Measurements from ENCODE around the gene PARP3.
A peak's percentile ranks its signal among the peaks of the same experiment; 100 is the strongest.

The PARP3 gene

DNA sequence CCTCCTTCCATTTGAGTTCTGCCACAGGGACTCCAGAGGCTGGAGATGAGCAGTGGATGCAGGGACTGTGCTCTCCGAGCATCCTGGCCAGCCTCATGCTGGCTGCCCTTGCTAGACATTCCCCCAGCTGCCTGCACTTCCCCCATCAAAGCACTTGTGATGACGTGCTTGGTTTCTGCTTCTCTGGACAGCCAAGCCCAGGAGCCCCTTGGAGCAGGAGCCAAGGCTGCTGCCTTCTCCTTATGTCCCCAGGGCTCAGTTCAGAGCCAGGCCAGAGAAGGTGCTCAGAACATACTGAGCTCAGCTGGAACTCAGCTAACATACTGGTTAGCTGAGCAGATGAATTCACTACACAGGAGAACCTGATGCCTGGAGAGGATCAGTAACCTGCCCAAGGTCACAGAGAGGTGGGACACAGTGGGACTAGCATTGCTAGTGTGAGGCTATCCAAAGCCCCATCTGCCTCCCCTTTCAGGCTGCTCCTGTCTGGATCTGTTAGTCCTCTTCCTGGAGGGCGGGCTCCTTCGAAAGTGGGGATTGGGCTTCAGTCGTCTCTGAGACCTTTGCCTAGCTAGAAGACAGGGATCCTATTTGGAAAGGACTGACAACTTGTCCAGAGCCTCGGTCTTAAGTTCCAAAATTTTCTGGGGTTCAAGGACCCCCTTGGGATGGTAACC lies 20.8 kb downstream of the PARP3 start:
- DNase-seq (ENCODE audit: low read depth), result no peak
- H3K4me3 ChIP-seq (ENCODE audit: low read depth, low read length), result no peak overlapping the region
- TF ChIP-seq, protein P1, sequence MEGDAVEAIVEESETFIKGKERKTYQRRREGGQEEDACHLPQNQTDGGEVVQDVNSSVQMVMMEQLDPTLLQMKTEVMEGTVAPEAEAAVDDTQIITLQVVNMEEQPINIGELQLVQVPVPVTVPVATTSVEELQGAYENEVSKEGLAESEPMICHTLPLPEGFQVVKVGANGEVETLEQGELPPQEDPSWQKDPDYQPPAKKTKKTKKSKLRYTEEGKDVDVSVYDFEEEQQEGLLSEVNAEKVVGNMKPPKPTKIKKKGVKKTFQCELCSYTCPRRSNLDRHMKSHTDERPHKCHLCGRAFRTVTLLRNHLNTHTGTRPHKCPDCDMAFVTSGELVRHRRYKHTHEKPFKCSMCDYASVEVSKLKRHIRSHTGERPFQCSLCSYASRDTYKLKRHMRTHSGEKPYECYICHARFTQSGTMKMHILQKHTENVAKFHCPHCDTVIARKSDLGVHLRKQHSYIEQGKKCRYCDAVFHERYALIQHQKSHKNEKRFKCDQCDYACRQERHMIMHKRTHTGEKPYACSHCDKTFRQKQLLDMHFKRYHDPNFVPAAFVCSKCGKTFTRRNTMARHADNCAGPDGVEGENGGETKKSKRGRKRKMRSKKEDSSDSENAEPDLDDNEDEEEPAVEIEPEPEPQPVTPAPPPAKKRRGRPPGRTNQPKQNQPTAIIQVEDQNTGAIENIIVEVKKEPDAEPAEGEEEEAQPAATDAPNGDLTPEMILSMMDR (IDR thresholded peaks at IDR 0.05; ENCODE audit: low read depth, low read length, missing control alignments), result no peak

DNA sequence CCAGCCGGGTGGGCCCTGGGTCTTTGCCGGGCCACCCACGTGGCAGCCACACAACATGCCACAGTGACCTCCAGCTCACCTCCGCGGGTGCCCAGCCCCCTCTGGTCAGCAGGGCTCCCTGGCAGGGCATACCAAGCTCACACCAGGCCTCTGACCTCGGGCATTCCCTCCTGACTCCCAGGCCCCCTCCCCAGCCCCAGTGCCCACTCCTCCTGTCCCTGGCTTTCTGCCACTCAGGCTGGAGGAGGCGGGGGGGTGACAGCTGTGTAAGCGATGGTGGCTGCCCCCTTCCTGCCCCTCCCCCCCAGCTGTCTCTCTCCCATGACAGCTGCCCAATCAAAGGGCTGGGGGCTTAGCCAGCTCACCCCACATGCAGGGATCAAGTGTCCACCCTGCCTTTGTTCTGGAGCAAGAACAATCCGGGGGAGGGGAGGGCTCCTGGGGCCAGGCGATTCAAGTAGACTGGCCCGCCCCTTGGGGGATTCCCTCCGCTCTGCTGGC lies 21.8 kb downstream of the PARP3 start:
- TF ChIP-seq, protein P1 (IDR thresholded peaks at IDR 0.05; ENCODE audit: low read depth, low read length, missing control alignments), result no peak
- no peak overlapping the region for H3K4me3 ChIP-seq (ENCODE audit: low read depth, low read length)
- DNase-seq (ENCODE audit: low read depth), result no peak

DNA sequence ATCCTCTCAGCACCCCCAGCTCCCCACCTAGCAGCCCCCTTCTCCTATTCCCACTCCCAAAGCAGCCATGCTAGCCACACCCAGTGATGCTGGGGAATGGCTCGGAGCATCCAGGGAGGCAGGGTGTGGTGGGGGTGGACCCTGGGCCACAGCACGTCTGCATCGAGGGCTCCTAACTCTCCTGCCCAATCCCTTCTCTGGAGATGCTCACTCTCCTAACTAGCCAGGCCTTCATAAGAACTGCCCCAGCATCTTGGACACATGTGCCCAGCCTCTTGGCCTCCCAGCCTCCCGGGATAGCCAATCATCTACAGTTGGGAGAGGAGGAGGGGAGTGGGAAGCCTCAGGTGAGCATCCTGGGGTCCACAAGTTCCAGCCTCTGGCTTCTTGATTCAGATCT lies 22.4 kb downstream of the PARP3 start:
- DNase-seq (ENCODE audit: low read depth), result no peak
- TF ChIP-seq, protein P1 (IDR thresholded peaks at IDR 0.05; ENCODE audit: low read depth, low read length, missing control alignments), result no peak
- H3K4me3 ChIP-seq (ENCODE audit: low read depth, low read length), result no peak overlapping the region

DNA sequence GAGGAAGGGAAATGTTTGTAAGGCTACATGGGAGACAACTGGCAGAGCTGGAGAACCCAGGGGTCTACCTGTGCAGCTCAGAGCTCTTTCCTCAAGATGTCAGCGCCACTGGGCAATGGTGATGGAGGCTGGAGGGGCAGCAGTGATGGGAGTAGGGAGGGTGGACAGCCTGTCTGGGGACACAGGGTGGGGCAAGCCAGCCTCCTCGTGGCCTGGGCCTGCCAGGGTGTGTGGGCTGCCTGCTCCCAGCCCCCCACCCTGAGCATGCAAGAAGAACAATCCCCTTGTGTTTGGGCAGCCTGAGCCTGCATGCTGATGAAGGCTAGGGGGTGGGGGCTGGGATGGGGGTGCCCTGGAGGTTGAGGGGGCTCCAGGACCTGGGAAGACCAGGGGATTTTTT lies 23.9 kb downstream of the PARP3 start:
- TF ChIP-seq, protein P1 (IDR thresholded peaks at IDR 0.05; ENCODE audit: low read depth, low read length, missing control alignments), result no peak
- H3K4me3 ChIP-seq (ENCODE audit: low read depth, low read length), result no peak overlapping the region
- DNase-seq (ENCODE audit: low read depth), result no peak

DNA sequence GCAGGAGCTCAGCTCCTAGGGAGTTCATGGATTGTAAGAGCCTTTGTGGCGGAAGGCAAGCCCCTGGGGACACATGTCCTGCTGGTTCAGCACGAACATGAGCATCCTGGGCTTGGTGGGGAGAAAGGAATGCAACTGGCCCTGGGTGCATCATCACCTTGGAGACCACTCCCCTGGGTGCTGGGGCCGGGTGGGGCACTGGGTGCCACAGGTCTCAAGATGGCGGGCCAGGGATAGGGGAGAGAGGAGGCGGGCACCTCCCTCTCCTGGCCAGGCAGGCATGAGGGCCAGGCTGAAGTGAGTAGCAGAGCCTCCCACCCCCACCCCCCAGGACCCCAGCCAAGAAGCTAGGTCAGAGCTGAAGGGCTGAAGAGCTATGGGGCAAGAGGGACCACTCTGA lies 24.3 kb downstream of the PARP3 start:
- DNase-seq (ENCODE audit: low read depth), result no peak
- peak overlapping the region; percentile 63; the same call in 1 of the 2 replicates for H3K4me3 ChIP-seq (ENCODE audit: low read depth, low read length)
- TF ChIP-seq, protein P1 (IDR thresholded peaks at IDR 0.05; ENCODE audit: low read depth, low read length, missing control alignments), result no peak

DNA sequence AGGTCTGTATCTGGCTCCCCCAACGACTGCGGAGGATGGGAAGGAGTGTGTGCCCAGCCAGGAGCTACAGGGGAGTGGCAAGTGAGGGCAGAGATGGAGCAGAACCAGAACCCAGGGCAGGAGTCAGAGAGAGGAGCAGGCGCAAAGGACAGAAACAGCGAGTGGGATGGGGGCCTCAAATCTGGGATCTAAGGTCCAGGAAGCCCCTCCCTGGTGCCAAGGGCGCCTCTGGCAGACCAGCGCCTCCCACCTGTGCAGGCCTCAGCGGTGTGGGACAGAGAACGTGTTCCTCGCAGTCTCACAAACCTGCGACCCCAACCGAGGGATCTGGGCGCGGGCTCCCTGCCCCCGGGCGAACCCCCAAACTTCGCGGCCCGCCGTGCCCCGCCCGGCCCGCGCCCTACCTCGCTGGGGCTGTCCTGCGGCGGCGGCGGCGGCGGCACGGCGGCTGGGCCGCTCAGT lies 24.8 kb downstream of the PARP3 start:
- H3K4me3 ChIP-seq (ENCODE audit: low read depth, low read length), result peak overlapping the region; percentile 63
- no peak for DNase-seq (ENCODE audit: low read depth)
- TF ChIP-seq, protein P1 (IDR thresholded peaks at IDR 0.05; ENCODE audit: low read depth, low read length, missing control alignments), result no peak
